Esophagus muscularis mucosa (tissue), 3 donors: ENCODE measurements around the gene ZNF594.

ENCODE experiments used
- CTCF ChIP-seq, 3 experiments: fragments of 200-600 bp in 2 of 3; fragments of 450-650 bp in 1 of 3; sonication (generic) in 2 of 3; IDR thresholded peaks; one replicate each; pipeline ENCODE4 v1.5.1; 2017 to 2019; ENCODE audit warnings: antibody characterized with exemption in 3 of 3, mild to moderate bottlenecking in 2 of 3, moderate library complexity in 1 of 3
- POLR2A ChIP-seq: fragments of 450-650 bp; IDR thresholded peaks from one replicate; pipeline ENCODE4 v1.6.1; 2017; ENCODE audit warnings: antibody characterized with exemption, moderate library complexity, mild to moderate bottlenecking, low read depth

GRCh38 chr17:5198472-5198871 lies 6.8 kb upstream of the ZNF594 start:
- TF ChIP-seq CTCF (IDR thresholded peaks at IDR 0.05), result no peak
- no peak for TF ChIP-seq POLR2A
